ENCODE measurements around the gene ALPI. TPM values are rescaled to one million over a fixed set of nuclear protein-coding genes. Genes with fewer than 3 reads are reported as not detected.
"Not testable (repeated sequence)": the region's sequence is repeated elsewhere in the genome, so short reads cannot be mapped to it uniquely, and the experiment has no call there.

The ALPI gene
- total RNA-seq, 5 donors from 2014 or later (not counting 1 experiment from before 2014, with no cell fraction given): not detected

- no peaks in the 10 kb centered on the region for H3K9me3 Mint-ChIP-seq
- H3K27ac Mint-ChIP-seq: no peak overlapping the region
- no peak overlapping the region for H3K4me3 Mint-ChIP-seq
- H3K36me3 ChIP-seq (ENCODE audit: control insufficient read depth in 2 of 2, extremely low read depth in 1 of 2, insufficient read depth in 1 of 2, low read length in 1 of 2): no peaks in the 10 kb centered on the region
- no peaks in the 10 kb centered on the region for H3K9me3 ChIP-seq
- peaks cover 0 to 4% of the 10 kb centered on the region in 2 experiments for H3K27me3 ChIP-seq (replicated peaks in 1 of 2; ENCODE audit: control insufficient read depth in 2 of 2, extremely low read depth in 1 of 2, insufficient read depth in 2 of 2, low read length in 1 of 2)
- DNase-seq (no peak), ATAC-seq (replicated peaks in 1 of 4) (no peak)
- no peak overlapping the region for H3K27ac ChIP-seq (ENCODE audit: low read length)
- no peaks in the 10 kb centered on the region for H3K36me3 Mint-ChIP-seq
- no peaks in the 10 kb centered on the region for H3K4me1 Mint-ChIP-seq
- peaks cover 0 to 3% of the 10 kb centered on the region in 2 donors for H3K27me3 Mint-ChIP-seq
- ChIA-PET CTCF (no interaction called here), POLR2A (no interaction called here)
- H3K4me3 ChIP-seq (ENCODE audit: control insufficient read depth in 1 of 2, extremely low read depth in 1 of 2, low read length in 1 of 2): no peak overlapping the region
- WGBS (ENCODE audit: insufficient coverage): 55% methylated on average over 10 of the region's 12 CpGs
- no peaks in the 10 kb centered on the region for H3K4me1 ChIP-seq (ENCODE audit: control insufficient read depth in 1 of 2, extremely low read depth in 1 of 2, insufficient read depth in 2 of 2, low read length in 2 of 2)
These were observed 6.0 kb upstream of the ALPI start for GRCh38 chr2:232449964-232450363.

- H3K27me3 ChIP-seq (replicated peaks in 1 of 2; ENCODE audit: control insufficient read depth in 2 of 2, extremely low read depth in 1 of 2, insufficient read depth in 2 of 2, low read length in 1 of 2): peaks cover 0 to 11% of the 10 kb centered on the region in 2 experiments
- H3K36me3 ChIP-seq (ENCODE audit: control insufficient read depth in 2 of 2, extremely low read depth in 1 of 2, insufficient read depth in 1 of 2, low read length in 1 of 2); DNase-seq; CTCF ChIA-PET; H3K9me3 ChIP-seq; H3K4me3 Mint-ChIP-seq; ATAC-seq (replicated peaks in 1 of 4); H3K36me3 Mint-ChIP-seq; H3K27me3 Mint-ChIP-seq; H3K4me1 Mint-ChIP-seq; POLR2A ChIA-PET; H3K9me3 Mint-ChIP-seq; H3K4me1 ChIP-seq (ENCODE audit: control insufficient read depth in 1 of 2, extremely low read depth in 1 of 2, insufficient read depth in 2 of 2, low read length in 2 of 2); H3K27ac ChIP-seq (ENCODE audit: low read length); H3K4me3 ChIP-seq (ENCODE audit: control insufficient read depth in 1 of 2, extremely low read depth in 1 of 2, low read length in 1 of 2); H3K27ac Mint-ChIP-seq: not testable (repeated sequence)
- 83% methylated on average over 1 of the region's 3 CpGs for WGBS (ENCODE audit: insufficient coverage)
These were observed 4.3 kb upstream of the ALPI start for GRCh38 chr2:232451645-232452044.

GRCh38 chr2:232454630-232455029 is 1.3 kb upstream of the ALPI start:
- H3K27ac Mint-ChIP-seq: no peak overlapping the region
- 86% methylated on average over 8 of the region's 9 CpGs for WGBS (ENCODE audit: insufficient coverage)
- POLR2A ChIA-PET: no interaction called here

GRCh38 chr2:232456296-232457120 is 555 bp downstream of the ALPI start:
- no peak for DNase-seq
- no peaks in the 10 kb centered on the region for H3K4me1 Mint-ChIP-seq
- Histone ChIP-seq H3K4me1 (ENCODE audit: control insufficient read depth in 1 of 2, extremely low read depth in 1 of 2, insufficient read depth in 2 of 2, low read length in 2 of 2) (no peaks in the 10 kb centered on the region), H3K27me3 (replicated peaks in 1 of 2; ENCODE audit: control insufficient read depth in 2 of 2, extremely low read depth in 1 of 2, insufficient read depth in 2 of 2, low read length in 1 of 2) (peaks cover 0 to 44% of the 10 kb centered on the region in 2 experiments), H3K36me3 (ENCODE audit: control insufficient read depth in 2 of 2, extremely low read depth in 1 of 2, insufficient read depth in 1 of 2, low read length in 1 of 2) (no peaks in the 10 kb centered on the region), H3K27ac (ENCODE audit: low read length) (no peak overlapping the region), H3K4me3 (ENCODE audit: control insufficient read depth in 1 of 2, extremely low read depth in 1 of 2, low read length in 1 of 2) (no peak overlapping the region), H3K9me3 (no peaks in the 10 kb centered on the region)
- no peak overlapping the region for H3K4me3 Mint-ChIP-seq
- peaks cover 11 to 36% of the 10 kb centered on the region in 2 donors for H3K27me3 Mint-ChIP-seq
- H3K36me3 Mint-ChIP-seq: no peaks in the 10 kb centered on the region
- 86% methylated on average over 27 of the region's 27 CpGs for WGBS (ENCODE audit: insufficient coverage)
- no peak overlapping the region for H3K27ac Mint-ChIP-seq
- ChIA-PET POLR2A (interaction anchor here in 1 of 2 donors (0.6 kb wide), 1 partner anchor 463 kb away, joined by 3 read pairs; no protein-coding TSS in a partner anchor), CTCF (no interaction called here)
- H3K9me3 Mint-ChIP-seq: no peaks in the 10 kb centered on the region
- ATAC-seq (replicated peaks in 1 of 4): no peak

More at GRCh38 chr2:232454630-232455029, 1.3 kb upstream of the ALPI start:
- H3K27me3 Mint-ChIP-seq: peaks cover 3 to 30% of the 10 kb centered on the region in 2 donors
- Histone ChIP-seq H3K4me1 (ENCODE audit: control insufficient read depth in 1 of 2, extremely low read depth in 1 of 2, insufficient read depth in 2 of 2, low read length in 2 of 2) (no peaks in the 10 kb centered on the region), H3K36me3 (ENCODE audit: control insufficient read depth in 2 of 2, extremely low read depth in 1 of 2, insufficient read depth in 1 of 2, low read length in 1 of 2) (no peaks in the 10 kb centered on the region), H3K4me3 (ENCODE audit: control insufficient read depth in 1 of 2, extremely low read depth in 1 of 2, low read length in 1 of 2) (no peak overlapping the region), H3K9me3 (no peaks in the 10 kb centered on the region), H3K27ac (ENCODE audit: low read length) (no peak overlapping the region), H3K27me3 (replicated peaks in 1 of 2; ENCODE audit: control insufficient read depth in 2 of 2, extremely low read depth in 1 of 2, insufficient read depth in 2 of 2, low read length in 1 of 2) (peaks cover 0 to 38% of the 10 kb centered on the region in 2 experiments)
- H3K36me3 Mint-ChIP-seq: no peaks in the 10 kb centered on the region
- H3K9me3 Mint-ChIP-seq: no peaks in the 10 kb centered on the region
- no peak overlapping the region for H3K4me3 Mint-ChIP-seq
- CTCF ChIA-PET: interaction anchor here in 1 of 2 donors (0.6 kb wide), 1 partner anchor 588 kb away, joined by 6 read pairs; no protein-coding TSS in a partner anchor
- H3K4me1 Mint-ChIP-seq: no peaks in the 10 kb centered on the region
- no peak for DNase-seq
- ATAC-seq (replicated peaks in 1 of 4): no peak

GRCh38 chr2:232457121-232458011 is 1.4 kb downstream of the ALPI start:
- no peak overlapping the region for H3K4me3 Mint-ChIP-seq
- Histone ChIP-seq H3K4me3 (ENCODE audit: control insufficient read depth in 1 of 2, extremely low read depth in 1 of 2, low read length in 1 of 2) (no peak overlapping the region), H3K27me3 (replicated peaks in 1 of 2; ENCODE audit: control insufficient read depth in 2 of 2, extremely low read depth in 1 of 2, insufficient read depth in 2 of 2, low read length in 1 of 2) (peaks cover 0 to 44% of the 10 kb centered on the region in 2 experiments), H3K27ac (ENCODE audit: low read length) (no peak overlapping the region), H3K4me1 (ENCODE audit: control insufficient read depth in 1 of 2, extremely low read depth in 1 of 2, insufficient read depth in 2 of 2, low read length in 2 of 2) (no peaks in the 10 kb centered on the region), H3K9me3 (no peaks in the 10 kb centered on the region), H3K36me3 (ENCODE audit: control insufficient read depth in 2 of 2, extremely low read depth in 1 of 2, insufficient read depth in 1 of 2, low read length in 1 of 2) (no peaks in the 10 kb centered on the region)
- ATAC-seq (replicated peaks in 1 of 4) (no peak), DNase-seq (no peak)
- H3K27me3 Mint-ChIP-seq: peaks cover 12 to 36% of the 10 kb centered on the region in 2 donors
- CTCF ChIA-PET: no interaction called here
- H3K36me3 Mint-ChIP-seq: no peaks in the 10 kb centered on the region
- POLR2A ChIA-PET: interaction anchor here in 1 of 2 donors (0.6 kb wide), 1 partner anchor 464 kb away, joined by 3 read pairs; no protein-coding TSS in a partner anchor
- H3K9me3 Mint-ChIP-seq: no peaks in the 10 kb centered on the region
- H3K27ac Mint-ChIP-seq: no peak overlapping the region
- no peaks in the 10 kb centered on the region for H3K4me1 Mint-ChIP-seq
- 82% methylated on average over 16 of the region's 21 CpGs for WGBS (ENCODE audit: insufficient coverage)

- Mint-ChIP-seq H3K9me3 (no peaks in the 10 kb centered on the region), H3K27me3 (peaks cover 16 to 36% of the 10 kb centered on the region in 2 donors), H3K27ac (peak overlapping the region in 1 of 2 donors; percentile 47), H3K4me3 (no peak overlapping the region), H3K36me3 (no peaks in the 10 kb centered on the region), H3K4me1 (no peaks in the 10 kb centered on the region)
- no peak for DNase-seq
- Histone ChIP-seq H3K9me3 (no peaks in the 10 kb centered on the region), H3K4me3 (ENCODE audit: control insufficient read depth in 1 of 2, extremely low read depth in 1 of 2, low read length in 1 of 2) (no peak overlapping the region), H3K36me3 (ENCODE audit: control insufficient read depth in 2 of 2, extremely low read depth in 1 of 2, insufficient read depth in 1 of 2, low read length in 1 of 2) (no peaks in the 10 kb centered on the region), H3K27me3 (replicated peaks in 1 of 2; ENCODE audit: control insufficient read depth in 2 of 2, extremely low read depth in 1 of 2, insufficient read depth in 2 of 2, low read length in 1 of 2) (peaks cover 0 to 44% of the 10 kb centered on the region in 2 experiments), H3K27ac (ENCODE audit: low read length) (no peak overlapping the region), H3K4me1 (ENCODE audit: control insufficient read depth in 1 of 2, extremely low read depth in 1 of 2, insufficient read depth in 2 of 2, low read length in 2 of 2) (no peaks in the 10 kb centered on the region)
- ChIA-PET POLR2A (no interaction called here), CTCF (interaction anchor here in 1 of 2 donors (0.8 kb wide), 1 partner anchor 12 kb away, joined by 3 read pairs; no protein-coding TSS in a partner anchor)
- no peak for ATAC-seq (replicated peaks in 1 of 4)
- 83% methylated on average over 20 of the region's 25 CpGs for WGBS (ENCODE audit: insufficient coverage)
These were observed 2.2 kb downstream of the ALPI start for GRCh38 chr2:232458051-232458660.
